A673 (cell line): ENCODE results near the gene CDH24.

Experiments used
- EZH2 ChIP-seq: fragments of 200-600 bp; sonication (generic); IDR thresholded peaks from 2 replicates; pipeline ENCODE4 v1.6.1; 2017; ENCODE audit warnings: borderline replicate concordance, low read depth, mild to moderate bottlenecking, mixed read lengths, antibody characterized with exemption, low read length; ENCODE audit not compliant: poor library complexity, severe bottlenecking
- TF ChIP-seq, protein P1 (sequence below): fragments of 300-800, 200-600 bp; sonication (generic); conservative IDR thresholded peaks from 2 replicates; pipeline ENCODE4 v1.5.1; 2017; ENCODE audit warnings: low read depth, mild to moderate bottlenecking, antibody characterized with exemption, low read length, moderate library complexity, mixed read lengths

DNA sequence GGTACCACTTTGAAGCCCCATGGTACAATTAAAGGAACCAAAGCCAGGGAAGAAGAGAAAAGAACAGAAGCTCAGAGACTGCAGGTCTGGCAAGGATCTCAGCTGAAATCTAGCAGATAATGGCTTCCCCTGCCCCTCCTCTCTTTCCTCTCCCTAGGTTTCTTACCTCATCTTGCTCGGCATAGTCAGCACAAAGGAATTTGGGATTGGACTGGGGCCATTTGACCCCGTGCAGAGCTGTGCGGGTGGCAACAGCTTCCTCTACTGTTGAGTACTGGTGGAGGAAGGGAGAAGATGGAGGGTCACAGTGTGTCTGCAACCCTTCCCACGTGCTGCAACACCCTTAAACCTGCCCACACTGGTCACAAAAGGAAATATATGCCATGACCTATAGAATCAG, 4.7 kb upstream of the CDH24 start:
- TF ChIP-seq EZH2 = no peak
- TF ChIP-seq, protein P1, sequence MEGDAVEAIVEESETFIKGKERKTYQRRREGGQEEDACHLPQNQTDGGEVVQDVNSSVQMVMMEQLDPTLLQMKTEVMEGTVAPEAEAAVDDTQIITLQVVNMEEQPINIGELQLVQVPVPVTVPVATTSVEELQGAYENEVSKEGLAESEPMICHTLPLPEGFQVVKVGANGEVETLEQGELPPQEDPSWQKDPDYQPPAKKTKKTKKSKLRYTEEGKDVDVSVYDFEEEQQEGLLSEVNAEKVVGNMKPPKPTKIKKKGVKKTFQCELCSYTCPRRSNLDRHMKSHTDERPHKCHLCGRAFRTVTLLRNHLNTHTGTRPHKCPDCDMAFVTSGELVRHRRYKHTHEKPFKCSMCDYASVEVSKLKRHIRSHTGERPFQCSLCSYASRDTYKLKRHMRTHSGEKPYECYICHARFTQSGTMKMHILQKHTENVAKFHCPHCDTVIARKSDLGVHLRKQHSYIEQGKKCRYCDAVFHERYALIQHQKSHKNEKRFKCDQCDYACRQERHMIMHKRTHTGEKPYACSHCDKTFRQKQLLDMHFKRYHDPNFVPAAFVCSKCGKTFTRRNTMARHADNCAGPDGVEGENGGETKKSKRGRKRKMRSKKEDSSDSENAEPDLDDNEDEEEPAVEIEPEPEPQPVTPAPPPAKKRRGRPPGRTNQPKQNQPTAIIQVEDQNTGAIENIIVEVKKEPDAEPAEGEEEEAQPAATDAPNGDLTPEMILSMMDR = no peak
